ENCODE measurements around the gene ZNRF1. TPM values are rescaled to one million over a fixed set of nuclear protein-coding genes. Genes with fewer than 3 reads are reported as not detected.

Gene ZNRF1
- total and polyA plus RNA-seq, 2 of the 13 experiments (the other 11 are each of a cell fraction or from before 2014, with no cell fraction given): 43.9 to 58.7 TPM

DNA sequence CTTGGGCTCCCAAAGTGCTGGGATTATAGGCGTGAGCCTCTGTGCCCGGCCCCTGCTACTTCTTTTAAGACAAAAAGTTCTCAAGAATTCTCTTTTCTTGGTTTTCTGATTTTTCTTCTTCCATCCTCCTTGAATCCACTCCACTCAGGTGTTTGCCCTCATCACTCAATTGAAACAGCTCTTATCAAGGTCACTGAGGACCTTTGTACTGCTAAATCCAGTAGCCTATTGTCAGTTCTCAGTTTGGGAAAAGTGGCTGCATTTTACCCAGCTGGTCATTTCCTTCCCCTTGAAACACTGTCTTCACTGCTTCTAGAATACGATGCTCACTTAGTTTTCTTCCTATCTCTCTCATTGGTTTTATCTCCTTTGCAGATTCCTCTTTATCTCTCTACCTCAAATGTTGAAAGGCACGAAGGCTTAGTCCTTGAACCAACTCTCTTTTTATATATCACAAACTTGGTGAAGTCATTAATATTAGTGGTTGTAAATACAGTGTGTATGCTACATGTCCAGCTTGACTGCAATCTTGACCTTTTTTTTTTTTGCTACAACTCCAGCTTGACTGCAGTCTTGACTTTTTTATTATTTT lies 29.8 kb downstream of the ZNRF1 start:
- Histone ChIP-seq H3K4me3 (replicated peaks in 1 of 3; ENCODE audit: insufficient read depth in 1 of 3, low read depth in 2 of 3, low read length in 3 of 3) (no peak overlapping the region), H3K36me3 (replicated peaks in 1 of 2; ENCODE audit: control insufficient read depth in 1 of 2, insufficient read depth in 2 of 2, low read length in 2 of 2) (no peaks in the 10 kb centered on the region; a peak in 1 of 5 replicates), H3K27me3 (ENCODE audit: control insufficient read depth in 1 of 2, insufficient read depth in 2 of 2, low read length in 2 of 2) (no peaks in the 10 kb centered on the region), H3K79me2 (ENCODE audit: insufficient read depth, low read length) (peaks cover 93% of the 10 kb centered on the region), H3K4me1 (ENCODE audit: insufficient read depth, low read length) (peaks cover 52% of the 10 kb centered on the region), H4K20me1 (ENCODE audit: insufficient read depth, low read length) (peaks cover 15% of the 10 kb centered on the region), H2AFZ (ENCODE audit: low read length) (no peak overlapping the region), H3K27ac (ENCODE audit: extremely low read length, insufficient read depth, low read length) (no peak overlapping the region), H3K4me2 (ENCODE audit: low read depth, low read length) (no peak overlapping the region), H3K9me3 (ENCODE audit: low read length) (no peaks in the 10 kb centered on the region), H3K9ac (ENCODE audit: insufficient read depth, low read depth, low read length) (no peak overlapping the region)
- ChIA-PET POLR2A (interaction anchor here (1.5 kb wide), 1 partner anchor 9 kb away, joined by 6 read pairs; no protein-coding TSS in a partner anchor), CTCF (ENCODE audit: low intra/inter-chr PET ratio, low total read pairs) (no interaction called here)
- ATAC-seq (no peak), FAIRE-seq (no peak), DNase-seq (ENCODE audit: low spot score) (no peak)
- intact Hi-C loops (cut with micrococcal nuclease; ENCODE audit: unreplicated experiment): no loop called here
- in situ Hi-C loops (cut with HindIII; ENCODE audit: extremely low pct_ligation_motif_present, low pct_unique_long_range_greater_than_20kb): no loop called here
- WGBS (ENCODE audit: low lambda C conversion rate): 91% methylated on average over 4 of the region's 4 CpGs
- BruUV-seq (replicated peaks): no TSS peak
- TF ChIP-seq ESRRA (CRISPR knock-in tag; IDR thresholded peaks at IDR 0.05; ENCODE audit: low read depth) (no peak), ZNF773 (CRISPR knock-in tag; IDR thresholded peaks at IDR 0.05; ENCODE audit: borderline replicate concordance) (no peak), ZNF337 (CRISPR knock-in tag; IDR thresholded peaks at IDR 0.05; ENCODE audit: borderline replicate concordance, low read depth) (no peak), IKZF4 (CRISPR knock-in tag; IDR thresholded peaks at IDR 0.05; ENCODE audit: borderline replicate concordance, low read depth, not compliant biosample characterization) (no peak), RERE (CRISPR knock-in tag; IDR thresholded peaks at IDR 0.05; ENCODE audit: low read depth) (no peak), CENPT (CRISPR knock-in tag; IDR thresholded peaks at IDR 0.05; ENCODE audit: low read depth) (no peak), STAT5B (CRISPR knock-in tag; IDR thresholded peaks at IDR 0.05) (no peak), ZNF788 (CRISPR knock-in tag; IDR thresholded peaks at IDR 0.05; ENCODE audit: borderline replicate concordance) (no peak)
- TF ChIP-seq, protein P1, sequence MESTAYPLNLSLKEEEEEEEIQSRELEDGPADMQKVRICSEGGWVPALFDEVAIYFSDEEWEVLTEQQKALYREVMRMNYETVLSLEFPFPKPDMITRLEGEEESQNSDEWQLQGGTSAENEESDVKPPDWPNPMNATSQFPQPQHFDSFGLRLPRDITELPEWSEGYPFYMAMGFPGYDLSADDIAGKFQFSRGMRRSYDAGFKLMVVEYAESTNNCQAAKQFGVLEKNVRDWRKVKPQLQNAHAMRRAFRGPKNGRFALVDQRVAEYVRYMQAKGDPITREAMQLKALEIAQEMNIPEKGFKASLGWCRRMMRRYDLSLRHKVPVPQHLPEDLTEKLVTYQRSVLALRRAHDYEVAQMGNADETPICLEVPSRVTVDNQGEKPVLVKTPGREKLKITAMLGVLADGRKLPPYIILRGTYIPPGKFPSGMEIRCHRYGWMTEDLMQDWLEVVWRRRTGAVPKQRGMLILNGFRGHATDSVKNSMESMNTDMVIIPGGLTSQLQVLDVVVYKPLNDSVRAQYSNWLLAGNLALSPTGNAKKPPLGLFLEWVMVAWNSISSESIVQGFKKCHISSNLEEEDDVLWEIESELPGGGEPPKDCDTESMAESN (CRISPR knock-in tag; conservative IDR thresholded peaks at IDR 0.05): no peak

All from HepG2 (cell line).